SJCRH30 (cell line): ENCODE results near the gene ADPRS. TPM values are rescaled to one million over a fixed set of nuclear protein-coding genes. Genes with fewer than 3 reads are reported as not detected.
A peak's percentile ranks its signal among the peaks of the same experiment; 100 is the strongest.

ENCODE experiments used
- DNase-seq, 2 experiments: peaks; one replicate each; pipeline ENCODE4 v3.0.0-alpha.2; 2015 to 2020
- H3K27ac ChIP-seq: fragments of 250-450 bp; sonication (Bioruptor Pico); 2 replicates; pipeline ENCODE4 v1.5.1; 2020; ENCODE audit warnings: mild to moderate bottlenecking, moderate library complexity
- H3K27me3 ChIP-seq: fragments of 250-450 bp; sonication (Bioruptor Pico); 2 replicates; pipeline ENCODE4 v1.5.1; 2020; ENCODE audit warnings: mild to moderate bottlenecking, moderate library complexity
- H3K36me3 ChIP-seq: fragments of 250-450 bp; sonication (Bioruptor Pico); 2 replicates; pipeline ENCODE4 v1.5.1; 2020; ENCODE audit warnings: mild to moderate bottlenecking, moderate library complexity
- H3K4me1 ChIP-seq: fragments of 250-450 bp; sonication (Bioruptor Pico); 2 replicates; pipeline ENCODE4 v1.5.1; 2020; ENCODE audit warnings: mild to moderate bottlenecking, moderate library complexity
- H3K4me3 ChIP-seq: fragments of 250-450 bp; sonication (Bioruptor Pico); 2 replicates; pipeline ENCODE4 v1.5.1; 2020; ENCODE audit warnings: mild to moderate bottlenecking, moderate library complexity
- H3K9me3 ChIP-seq: fragments of 250-450 bp; sonication (Bioruptor Pico); replicated peaks from 2 replicates; pipeline ENCODE4 v1.5.1; 2020; ENCODE audit warnings: mild to moderate bottlenecking, moderate library complexity
- total RNA-seq: library from RNA; depleted of rRNA; stranded (reverse); fragments of >200 nt; shearing (Covaris generic); gene quantifications from 2 replicates; pipeline ENCODE4 v1.2.3, GENCODE V29; 2014; rRNA removed

ADPRS gene
- 26.7 and 30.4 TPM in 2 replicates for total RNA-seq

DNA sequence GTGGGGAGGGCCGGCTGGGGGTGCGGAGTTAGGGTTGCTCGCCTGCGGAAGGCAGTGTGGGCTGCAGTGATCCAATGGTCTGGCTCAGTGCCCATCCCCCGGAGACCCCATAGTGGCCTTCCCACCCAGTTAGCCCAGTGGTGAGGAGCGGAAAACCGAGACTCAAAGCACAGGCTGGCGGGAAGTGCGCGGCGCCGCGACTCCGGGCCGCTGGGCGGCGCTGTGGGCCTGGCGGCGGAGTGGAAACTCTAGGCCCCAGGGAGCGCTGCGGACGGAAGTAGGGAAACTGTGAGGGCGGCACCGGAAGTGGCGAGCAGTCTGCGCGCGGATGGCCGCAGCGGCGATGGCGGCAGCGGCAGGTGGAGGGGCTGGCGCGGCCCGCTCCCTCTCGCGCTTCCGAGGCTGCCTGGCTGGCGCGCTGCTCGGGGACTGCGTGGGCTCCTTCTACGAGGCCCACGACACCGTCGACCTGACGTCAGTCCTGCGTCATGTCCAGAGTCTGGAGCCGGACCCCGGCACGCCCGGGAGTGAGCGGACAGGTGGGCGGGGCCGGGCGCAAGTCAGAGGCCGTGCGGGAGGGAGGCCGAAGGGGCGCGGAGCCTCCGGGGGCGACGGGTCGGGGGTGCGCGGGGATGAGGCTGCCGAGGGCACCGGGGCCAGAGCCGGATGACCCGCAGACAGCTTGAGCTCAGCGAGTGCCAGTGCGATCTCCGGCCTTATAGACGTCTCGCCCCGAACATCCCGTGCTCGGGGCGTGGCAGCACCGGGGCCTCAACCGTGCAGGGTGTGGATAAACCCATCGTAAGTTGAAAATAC lies at the start of gene ADPRS:
Gene ADPRS (plus strand): TSS at position 316 of the 816 bp plus-strand sequence. CDS start 13 bp downstream, at position 329.
- peak; percentile 92 to 94 for DNase-seq
- Histone ChIP-seq H3K4me1 (peaks cover 3% of the 10 kb centered on the region; the same call in 1 of the 2 replicates), H3K4me3 (peak within 1 kb of the TSS; percentile 90), H3K27me3 (no peaks in the 10 kb centered on the region), H3K36me3 (peaks cover 9% of the 10 kb centered on the region; the same call in 1 of the 2 replicates), H3K27ac (peak within 1 kb of the TSS; percentile 36), H3K9me3 (no peaks in the 10 kb centered on the region)

DNA sequence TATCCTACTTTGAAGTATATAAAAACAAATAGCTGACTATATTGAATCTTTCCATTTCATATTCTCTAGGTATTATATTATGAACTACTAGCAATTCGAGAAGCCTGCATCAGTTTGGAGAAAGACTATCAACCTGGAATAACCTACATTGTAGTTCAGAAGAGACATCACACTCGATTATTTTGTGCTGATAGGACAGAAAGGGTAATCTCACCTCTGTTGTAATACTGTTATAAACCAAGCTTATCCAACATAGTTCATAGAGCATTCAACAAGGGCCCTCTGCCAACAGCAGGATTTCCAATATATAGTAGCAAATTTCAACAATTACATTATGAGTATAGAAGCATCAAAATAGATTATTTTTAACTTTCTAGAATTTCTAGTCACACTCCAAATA lies 48.5 kb upstream of the ADPRS start:
- Histone ChIP-seq H3K4me3 (no peak overlapping the region), H3K27ac (no peak overlapping the region), H3K36me3 (peaks cover 47% of the 10 kb centered on the region), H3K4me1 (no peaks in the 10 kb centered on the region), H3K9me3 (no peaks in the 10 kb centered on the region), H3K27me3 (no peaks in the 10 kb centered on the region)
- no peak for DNase-seq

- H3K4me1 ChIP-seq: no peaks in the 10 kb centered on the region
- peaks cover 20% of the 10 kb centered on the region for H3K36me3 ChIP-seq
- H3K27ac ChIP-seq: no peak overlapping the region
- no peaks in the 10 kb centered on the region for H3K27me3 ChIP-seq
- H3K4me3 ChIP-seq: no peak overlapping the region
- no peak for DNase-seq
- no peaks in the 10 kb centered on the region for H3K9me3 ChIP-seq
These were observed 36.9 kb upstream of the ADPRS start for GRCh38 chr1:36051821-36052220.

GRCh38 chr1:36053978-36054377 lies 34.7 kb upstream of the ADPRS start:
- Histone ChIP-seq H3K4me1 (no peaks in the 10 kb centered on the region), H3K9me3 (no peaks in the 10 kb centered on the region), H3K27ac (no peak overlapping the region), H3K4me3 (no peak overlapping the region), H3K36me3 (peaks cover 7% of the 10 kb centered on the region), H3K27me3 (no peaks in the 10 kb centered on the region)
- DNase-seq: no peak

- H3K27ac ChIP-seq: no peak overlapping the region
These were observed 33.0 kb upstream of the ADPRS start for GRCh38 chr1:36055706-36056105.

DNA sequence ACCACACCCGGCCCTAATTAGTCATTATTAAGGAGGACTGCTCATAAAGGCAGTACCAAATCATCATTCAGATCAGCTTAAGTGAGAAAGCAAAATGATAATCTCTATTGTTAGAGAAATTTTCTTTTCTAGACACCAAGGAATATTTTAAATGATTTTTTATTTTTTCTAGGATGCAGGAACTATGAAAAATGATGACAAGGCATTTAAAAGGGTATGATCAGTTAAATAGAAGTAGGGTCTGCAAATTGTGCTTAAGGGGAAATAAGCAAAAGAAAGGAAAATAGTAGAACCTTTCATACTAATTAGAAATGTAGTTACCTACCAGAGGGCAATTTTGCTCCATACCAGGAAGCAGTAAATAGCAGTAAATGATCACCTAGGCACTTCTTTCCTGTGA lies 26.4 kb upstream of the ADPRS start:
- no peak for DNase-seq
- no peak overlapping the region for H3K27ac ChIP-seq
- no peaks in the 10 kb centered on the region for H3K9me3 ChIP-seq
- H3K36me3 ChIP-seq: peaks cover 2% of the 10 kb centered on the region; the same call in 1 of the 2 replicates
- no peaks in the 10 kb centered on the region for H3K4me1 ChIP-seq
- H3K4me3 ChIP-seq: no peak overlapping the region
- no peaks in the 10 kb centered on the region for H3K27me3 ChIP-seq

More at GRCh38 chr1:36055706-36056105, 33.0 kb upstream of the ADPRS start:
- Histone ChIP-seq H3K36me3 (peaks cover 2% of the 10 kb centered on the region; the same call in 1 of the 2 replicates), H3K4me3 (no peak overlapping the region), H3K4me1 (no peaks in the 10 kb centered on the region), H3K27me3 (no peaks in the 10 kb centered on the region), H3K9me3 (no peaks in the 10 kb centered on the region)
- DNase-seq: no peak

GRCh38 chr1:36067871-36068270 lies 20.8 kb upstream of the ADPRS start:
- Histone ChIP-seq H3K4me1 (no peaks in the 10 kb centered on the region), H3K9me3 (no peaks in the 10 kb centered on the region; the same call in 1 of the 2 replicates), H3K36me3 (no peaks in the 10 kb centered on the region), H3K27ac (no peak overlapping the region), H3K27me3 (no peaks in the 10 kb centered on the region), H3K4me3 (no peak overlapping the region)
- DNase-seq: no peak

- Histone ChIP-seq H3K9me3 (no peaks in the 10 kb centered on the region; the same call in 1 of the 2 replicates), H3K27me3 (no peaks in the 10 kb centered on the region), H3K4me1 (no peaks in the 10 kb centered on the region), H3K4me3 (no peak overlapping the region), H3K27ac (no peak overlapping the region), H3K36me3 (no peaks in the 10 kb centered on the region)
- DNase-seq: no peak
These were observed 19.8 kb upstream of the ADPRS start for GRCh38 chr1:36068866-36069265.

DNA sequence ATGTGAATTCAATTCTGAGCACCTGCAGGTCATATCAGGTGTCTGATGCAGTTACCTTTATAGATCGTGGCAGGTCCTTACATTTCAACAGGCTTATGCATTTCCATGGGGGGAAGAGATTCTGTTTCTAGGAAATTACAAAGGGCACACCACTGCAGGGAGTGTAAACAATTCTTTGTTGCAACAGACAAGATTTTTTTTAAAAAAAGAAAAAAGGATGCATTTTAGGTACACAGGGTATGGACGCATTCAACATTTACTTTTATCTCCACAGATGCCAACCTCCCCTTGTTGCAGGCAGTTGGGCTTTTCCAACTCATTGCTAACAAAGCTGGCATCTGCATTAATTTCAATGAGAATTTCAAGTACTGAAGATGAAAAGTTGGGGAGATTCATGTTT lies 18.3 kb upstream of the ADPRS start:
- no peak for DNase-seq
- Histone ChIP-seq H3K9me3 (no peaks in the 10 kb centered on the region; the same call in 1 of the 2 replicates), H3K27ac (no peak overlapping the region), H3K36me3 (no peaks in the 10 kb centered on the region), H3K4me1 (no peaks in the 10 kb centered on the region), H3K27me3 (no peaks in the 10 kb centered on the region), H3K4me3 (no peak overlapping the region)

DNA sequence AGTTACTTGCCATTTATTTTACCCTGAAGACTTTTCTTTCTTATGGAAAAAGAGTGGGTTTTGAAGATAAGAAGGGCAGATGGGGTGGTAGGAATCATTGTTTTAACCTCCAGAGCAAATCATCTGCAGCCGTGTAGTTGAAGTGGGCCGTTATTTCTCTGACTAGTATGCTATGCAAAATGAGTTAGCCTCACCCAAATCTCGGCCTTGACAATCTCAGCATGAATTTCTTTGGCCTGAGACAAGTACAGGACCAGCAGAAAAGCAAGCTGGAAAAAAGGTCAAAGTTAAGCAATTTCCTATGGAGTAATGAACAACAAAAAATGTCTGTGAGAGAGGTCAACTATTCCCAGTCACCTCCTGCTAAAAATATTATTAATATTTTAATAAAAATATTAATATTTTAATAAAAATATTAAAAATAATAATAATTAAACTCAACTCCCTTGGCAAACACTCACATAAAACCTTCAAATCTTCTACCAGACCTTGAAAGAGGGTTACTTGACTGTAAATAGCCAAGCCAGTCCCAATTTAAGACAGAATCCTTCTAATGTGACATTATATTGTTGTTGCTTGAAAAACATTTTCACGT lies 11.6 kb upstream of the ADPRS start:
- no peaks in the 10 kb centered on the region for H3K9me3 ChIP-seq
- no peak for DNase-seq

GRCh38 chr1:36080236-36080635 lies 8.5 kb upstream of the ADPRS start:
- no peaks in the 10 kb centered on the region for H3K9me3 ChIP-seq
- no peak overlapping the region for H3K27ac ChIP-seq
- H3K36me3 ChIP-seq: no peaks in the 10 kb centered on the region
- H3K27me3 ChIP-seq: peaks cover 9% of the 10 kb centered on the region; the same call in 1 of the 2 replicates
- H3K4me3 ChIP-seq: no peak overlapping the region
- DNase-seq: no peak
- no peaks in the 10 kb centered on the region for H3K4me1 ChIP-seq

More for the DNA sequence above, 11.6 kb upstream of the ADPRS start:
- H3K36me3 ChIP-seq: no peaks in the 10 kb centered on the region
- no peak overlapping the region for H3K4me3 ChIP-seq
- no peaks in the 10 kb centered on the region for H3K27me3 ChIP-seq
- no peaks in the 10 kb centered on the region for H3K4me1 ChIP-seq
- H3K27ac ChIP-seq: no peak overlapping the region

DNA sequence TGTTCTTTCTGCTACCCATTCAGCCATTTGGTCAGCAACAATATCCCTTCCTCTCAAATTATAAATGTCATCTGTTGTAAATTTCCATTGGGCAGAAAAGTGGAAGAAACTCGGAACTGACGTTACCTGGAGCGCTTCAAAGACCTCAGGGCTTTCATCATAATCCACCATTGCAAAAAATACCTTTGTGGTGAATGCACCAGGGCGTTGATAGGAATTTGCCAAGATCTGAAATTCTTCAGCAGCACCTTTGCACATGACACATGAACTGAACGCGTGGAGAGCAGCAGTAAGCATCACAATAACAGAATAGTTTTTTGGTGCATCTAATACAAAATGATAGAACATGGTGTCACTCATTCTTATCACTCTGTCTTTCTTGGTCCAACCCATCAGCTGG lies 7.9 kb upstream of the ADPRS start:
- H3K9me3 ChIP-seq: no peaks in the 10 kb centered on the region
- H3K27me3 ChIP-seq: peaks cover 9% of the 10 kb centered on the region; the same call in 1 of the 2 replicates
- H3K27ac ChIP-seq: no peak overlapping the region
- no peaks in the 10 kb centered on the region for H3K36me3 ChIP-seq
- no peak for DNase-seq
- no peak overlapping the region for H3K4me3 ChIP-seq
- no peaks in the 10 kb centered on the region for H3K4me1 ChIP-seq

GRCh38 chr1:36081926-36082485 lies 6.7 kb upstream of the ADPRS start:
- no peaks in the 10 kb centered on the region for H3K9me3 ChIP-seq
- DNase-seq: no peak
- no peak overlapping the region for H3K4me3 ChIP-seq
- H3K4me1 ChIP-seq: no peaks in the 10 kb centered on the region
- peaks cover 9% of the 10 kb centered on the region; the same call in 1 of the 2 replicates for H3K27me3 ChIP-seq
- H3K27ac ChIP-seq: no peak overlapping the region
- no peaks in the 10 kb centered on the region for H3K36me3 ChIP-seq

GRCh38 chr1:36083219-36083618 lies 5.5 kb upstream of the ADPRS start:
- no peaks in the 10 kb centered on the region for H3K9me3 ChIP-seq
- H3K4me3 ChIP-seq: peak overlapping the region; percentile 58; the same call in 1 of the 2 replicates
- no peaks in the 10 kb centered on the region for H3K4me1 ChIP-seq
- DNase-seq: no peak
- H3K36me3 ChIP-seq: no peaks in the 10 kb centered on the region
- H3K27ac ChIP-seq: no peak overlapping the region
- peaks cover 9% of the 10 kb centered on the region; the same call in 1 of the 2 replicates for H3K27me3 ChIP-seq
